Left ventricle myocardium inferior (tissue), 1 donor: ENCODE measurements around the gene CRHR2. TPM values are rescaled to one million over a fixed set of nuclear protein-coding genes. Genes with fewer than 3 reads are reported as not detected.

Experiments used
- DNase-seq: peaks from one replicate; pipeline ENCODE4 v3.0.0-alpha.2; 2020
- H3K27ac ChIP-seq: fragments of 200-600 bp; replicated peaks from 2 replicates; pipeline ENCODE4 v1.8.0; 2021
- H3K27me3 ChIP-seq: fragments of 200-600 bp; 2 replicates; pipeline ENCODE4 v1.8.0; 2021; ENCODE audit warnings: low read depth
- H3K36me3 ChIP-seq: fragments of 200-600 bp; 2 replicates; pipeline ENCODE4 v1.8.0; 2021
- H3K4me1 ChIP-seq: fragments of 200-600 bp; 2 replicates; pipeline ENCODE4 v1.8.0; 2021
- H3K4me3 ChIP-seq: fragments of 200-600 bp; 2 replicates; pipeline ENCODE4 v1.8.0; 2021; ENCODE audit warnings: mild to moderate bottlenecking, moderate library complexity
- H3K9me3 ChIP-seq: fragments of 200-600 bp; replicated peaks from 2 replicates; pipeline ENCODE4 v1.8.0; 2021
- intact Hi-C: fragments of 100-400 bp; cut with micrococcal nuclease; formaldehyde crosslinking; loops from one replicate; pipeline ENCODE4 v1.11.0; 2022
- total RNA-seq: library from RNA; stranded (reverse); fragmentation: NEBNext Ultra II Directional; extraction: Animal tissue kit (Norgen Biotek cat#: 25700); gene quantifications from one replicate; pipeline ENCODE4 v1.2.1, GENCODE V29; 2021
- TF ChIP-seq, protein P1 (sequence below): fragments of 200-600 bp; IDR thresholded peaks from 2 replicates; pipeline ENCODE4 v1.8.0; 2021; ENCODE audit warnings: antibody characterized with exemption, mild to moderate bottlenecking, borderline replicate concordance
- donor health status: DM: no; HTN: yes; CAD: no; lungs with severe emphysema.

Gene CRHR2
- total RNA-seq, 1 donor from 2014 or later: 0.19 TPM

GRCh38 chr7:30648744-30649540 lies 33.3 kb downstream of the CRHR2 start:
- Histone ChIP-seq H3K4me3 (no peak overlapping the region), H3K4me1 (no peaks in the 10 kb centered on the region), H3K27ac (no peak overlapping the region), H3K9me3 (no peaks in the 10 kb centered on the region), H3K27me3 (no peaks in the 10 kb centered on the region), H3K36me3 (peaks cover 11% of the 10 kb centered on the region)
- TF ChIP-seq, protein P1, sequence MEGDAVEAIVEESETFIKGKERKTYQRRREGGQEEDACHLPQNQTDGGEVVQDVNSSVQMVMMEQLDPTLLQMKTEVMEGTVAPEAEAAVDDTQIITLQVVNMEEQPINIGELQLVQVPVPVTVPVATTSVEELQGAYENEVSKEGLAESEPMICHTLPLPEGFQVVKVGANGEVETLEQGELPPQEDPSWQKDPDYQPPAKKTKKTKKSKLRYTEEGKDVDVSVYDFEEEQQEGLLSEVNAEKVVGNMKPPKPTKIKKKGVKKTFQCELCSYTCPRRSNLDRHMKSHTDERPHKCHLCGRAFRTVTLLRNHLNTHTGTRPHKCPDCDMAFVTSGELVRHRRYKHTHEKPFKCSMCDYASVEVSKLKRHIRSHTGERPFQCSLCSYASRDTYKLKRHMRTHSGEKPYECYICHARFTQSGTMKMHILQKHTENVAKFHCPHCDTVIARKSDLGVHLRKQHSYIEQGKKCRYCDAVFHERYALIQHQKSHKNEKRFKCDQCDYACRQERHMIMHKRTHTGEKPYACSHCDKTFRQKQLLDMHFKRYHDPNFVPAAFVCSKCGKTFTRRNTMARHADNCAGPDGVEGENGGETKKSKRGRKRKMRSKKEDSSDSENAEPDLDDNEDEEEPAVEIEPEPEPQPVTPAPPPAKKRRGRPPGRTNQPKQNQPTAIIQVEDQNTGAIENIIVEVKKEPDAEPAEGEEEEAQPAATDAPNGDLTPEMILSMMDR: no peak
- no peak for DNase-seq
- intact Hi-C loops: no loop called here

DNA sequence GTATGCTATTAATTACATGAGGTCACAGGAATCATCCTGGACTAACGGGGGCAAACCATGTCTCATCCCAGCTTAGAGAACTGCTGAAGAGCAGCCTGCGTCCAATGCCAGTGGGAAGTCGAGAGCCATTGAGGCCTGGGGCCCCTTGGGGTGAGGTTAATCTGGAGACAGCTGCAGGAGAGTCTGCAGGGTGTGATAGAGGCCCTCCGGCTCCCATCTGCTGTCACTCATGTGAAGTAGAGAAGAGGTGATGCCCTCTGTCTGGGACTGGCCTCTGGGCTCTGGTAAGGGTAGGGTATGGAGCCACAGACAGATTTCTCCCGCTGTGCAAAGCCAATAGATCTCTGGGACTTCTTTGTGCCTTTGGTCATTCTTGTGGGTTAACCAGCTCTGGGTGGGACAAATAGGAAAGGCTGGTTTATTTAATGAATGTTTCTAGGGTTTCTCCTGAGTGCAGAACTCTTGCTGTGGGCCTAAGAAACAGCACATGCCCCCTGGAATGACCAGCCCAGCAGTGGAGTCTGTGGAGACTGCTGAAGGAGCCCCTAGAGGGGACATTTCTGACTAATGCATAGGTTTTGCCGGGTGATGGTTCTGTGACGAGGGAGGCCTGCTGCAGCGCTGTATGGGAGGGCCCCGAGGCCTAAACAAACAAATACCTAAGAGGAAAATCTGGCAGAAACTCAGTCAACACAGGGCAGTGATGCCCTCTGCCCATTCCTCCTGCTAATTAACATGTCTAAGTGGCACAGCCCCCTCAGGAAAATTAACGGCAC lies 34.5 kb downstream of the CRHR2 start:
- H3K4me3 ChIP-seq: no peak overlapping the region
- intact Hi-C loops: no loop called here
- no peaks in the 10 kb centered on the region for H3K27me3 ChIP-seq
- TF ChIP-seq, protein P1: no peak
- no peaks in the 10 kb centered on the region for H3K9me3 ChIP-seq
- no peaks in the 10 kb centered on the region for H3K4me1 ChIP-seq
- peaks cover 18% of the 10 kb centered on the region for H3K36me3 ChIP-seq
- DNase-seq: no peak
- no peak overlapping the region for H3K27ac ChIP-seq

- peaks cover 20% of the 10 kb centered on the region for H3K36me3 ChIP-seq
- no peak overlapping the region for H3K4me3 ChIP-seq
- no peaks in the 10 kb centered on the region for H3K9me3 ChIP-seq
- H3K4me1 ChIP-seq: no peaks in the 10 kb centered on the region
- intact Hi-C loops: no loop called here
- H3K27ac ChIP-seq: no peak overlapping the region
- no peaks in the 10 kb centered on the region for H3K27me3 ChIP-seq
- TF ChIP-seq, protein P1: no peak
- no peak for DNase-seq
These were observed 36.1 kb downstream of the CRHR2 start for GRCh38 chr7:30646154-30646553.

GRCh38 chr7:30645661-30646060 lies 36.6 kb downstream of the CRHR2 start:
- no peak overlapping the region for H3K4me3 ChIP-seq
- H3K27ac ChIP-seq: no peak overlapping the region
- H3K27me3 ChIP-seq: no peaks in the 10 kb centered on the region
- intact Hi-C loops: no loop called here
- TF ChIP-seq, protein P1: no peak
- peaks cover 20% of the 10 kb centered on the region for H3K36me3 ChIP-seq
- H3K9me3 ChIP-seq: no peaks in the 10 kb centered on the region
- no peaks in the 10 kb centered on the region for H3K4me1 ChIP-seq
- no peak for DNase-seq

GRCh38 chr7:30644286-30644955 lies 37.8 kb downstream of the CRHR2 start:
- intact Hi-C loops: no loop called here
- no peak for DNase-seq
- Histone ChIP-seq H3K36me3 (peaks cover 20% of the 10 kb centered on the region), H3K9me3 (no peaks in the 10 kb centered on the region), H3K4me3 (no peak overlapping the region), H3K27ac (no peak overlapping the region), H3K4me1 (no peaks in the 10 kb centered on the region), H3K27me3 (no peaks in the 10 kb centered on the region)
- TF ChIP-seq, protein P1: no peak
